Measurements from ENCODE around the gene SLC25A13.

SLC25A13 gene

DNA sequence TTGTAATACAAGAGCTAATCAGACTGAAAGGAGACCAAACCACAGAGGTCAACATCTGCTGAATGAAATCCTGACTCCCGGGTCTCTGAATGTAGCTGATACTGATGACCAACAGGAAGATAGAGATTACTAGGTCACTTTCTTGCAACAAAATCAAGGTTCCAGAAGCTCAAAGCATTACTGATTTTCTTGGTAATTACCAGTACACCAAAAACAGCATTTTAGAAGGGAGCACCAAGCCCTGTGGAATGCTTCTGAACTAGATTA is 177.7 kb downstream of the SLC25A13 start:
- DNase-seq: no peak

- DNase-seq: no peak
These were observed 178.2 kb downstream of the SLC25A13 start for GRCh38 chr7:96143495-96144259.

DNA sequence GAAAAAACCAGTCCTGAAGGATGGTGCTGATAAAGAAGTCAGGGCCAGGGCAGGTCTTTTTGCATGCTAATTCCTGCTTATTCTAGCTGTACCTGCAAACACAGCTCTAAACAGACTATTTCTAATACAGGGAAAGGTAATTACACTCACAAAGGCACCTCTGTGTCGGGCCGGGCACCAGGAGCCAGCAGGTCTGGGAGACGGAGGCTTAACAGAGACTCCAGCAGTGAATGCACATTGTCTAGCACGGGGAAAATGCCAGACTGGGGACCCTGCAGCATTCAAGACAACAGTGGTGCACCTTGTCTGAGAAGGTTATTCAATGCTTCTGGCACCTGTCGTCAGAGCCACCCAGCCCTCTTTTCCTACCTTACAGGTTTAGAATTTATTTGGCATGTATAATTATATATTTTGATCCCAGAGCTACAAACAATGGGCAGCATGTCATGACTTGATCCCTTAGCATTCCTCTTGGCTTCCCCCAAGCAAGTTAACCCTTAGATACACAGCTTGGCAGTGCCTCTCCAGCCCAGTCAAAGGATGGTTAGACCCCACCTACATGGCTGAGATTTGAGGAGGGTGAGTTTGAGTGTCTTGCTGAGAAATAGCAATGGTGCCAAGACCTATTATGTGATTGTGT is 185.2 kb downstream of the SLC25A13 start:
- no peak for DNase-seq

- DNase-seq: no peak
These were observed 186.7 kb downstream of the SLC25A13 start for GRCh38 chr7:96135241-96135640.

GRCh38 chr7:96131525-96131924 is 190.4 kb downstream of the SLC25A13 start:
- DNase-seq: peak; percentile 19

DNA sequence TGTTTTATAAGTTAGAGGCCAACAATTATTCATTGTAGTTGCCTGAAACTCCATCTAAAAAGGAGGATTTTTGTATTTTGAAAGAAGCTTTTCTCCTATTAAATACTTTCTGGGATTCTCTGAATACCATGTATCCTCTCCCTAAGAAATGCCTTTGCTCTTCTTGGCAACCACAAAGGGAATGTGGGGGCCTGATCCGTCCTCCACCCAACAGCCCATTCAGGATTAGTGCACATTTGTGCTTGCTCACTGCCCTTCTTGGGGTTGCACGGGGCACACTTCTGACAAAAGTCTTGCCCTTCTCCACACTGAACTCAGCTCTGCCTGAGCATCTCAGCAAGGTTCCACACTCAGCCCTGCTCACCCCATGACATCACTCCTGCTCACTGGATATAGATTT is 194.2 kb downstream of the SLC25A13 start:
- DNase-seq: no peak

GRCh38 chr7:96126382-96126781 is 195.5 kb downstream of the SLC25A13 start:
- no peak for DNase-seq

- DNase-seq: no peak
These were observed 199.2 kb downstream of the SLC25A13 start for GRCh38 chr7:96122746-96123145.

DNA sequence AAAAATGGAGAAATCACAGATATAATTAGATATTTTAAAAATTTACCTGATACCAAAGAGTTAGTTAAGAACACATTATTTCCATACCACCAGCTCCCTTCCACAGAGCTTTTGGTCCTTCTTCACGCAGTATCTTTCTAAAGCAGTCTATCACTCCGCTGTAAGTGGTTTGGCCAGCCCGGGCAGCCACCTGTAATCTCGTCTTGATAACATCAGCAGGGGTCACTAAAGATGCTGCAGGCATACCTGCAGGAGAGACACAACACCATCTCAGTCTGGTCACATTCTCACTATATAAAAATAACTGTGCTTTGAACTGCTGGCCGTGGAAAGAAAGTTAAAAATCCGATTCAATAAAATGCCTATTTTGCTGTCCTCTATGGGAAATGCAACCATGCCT is 200.1 kb downstream of the SLC25A13 start:
- DNase-seq: no peak

DNA sequence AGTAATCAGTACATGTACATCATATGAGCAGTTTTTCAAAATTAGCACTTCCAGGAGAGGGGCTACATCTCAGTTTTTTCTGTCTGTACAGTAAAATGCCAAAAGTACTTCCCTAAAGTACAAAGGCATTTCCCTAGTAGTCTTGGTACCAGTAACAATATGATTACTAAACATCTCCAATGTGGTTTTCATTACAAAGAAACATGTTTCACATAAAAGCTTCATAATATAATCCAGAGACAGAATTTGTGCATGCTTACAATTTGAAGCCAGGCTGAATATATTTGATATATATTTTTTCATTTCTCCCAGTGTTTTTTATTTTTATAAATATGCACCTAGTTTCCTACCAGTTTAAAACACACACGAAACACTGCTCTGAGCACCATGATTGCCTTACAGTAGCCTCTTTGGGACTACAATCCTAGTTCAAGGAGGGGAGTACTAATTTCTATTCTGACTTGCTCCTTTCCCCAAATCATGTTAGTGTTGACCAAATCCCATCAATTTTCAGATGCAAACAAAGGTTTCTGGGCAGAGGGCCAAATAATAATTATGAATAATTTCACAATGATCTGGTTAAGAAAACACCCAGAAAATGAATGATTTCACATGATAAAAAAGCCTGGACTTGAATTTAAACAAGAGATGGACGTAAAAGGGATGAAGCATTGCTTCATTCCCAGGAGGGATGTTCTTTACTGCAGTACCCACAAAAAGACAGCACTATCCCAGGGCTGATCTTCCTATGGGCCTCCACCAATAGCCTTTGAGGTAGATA is 201.3 kb downstream of the SLC25A13 start:
- DNase-seq: no peak

GRCh38 chr7:96118449-96119001 is 203.4 kb downstream of the SLC25A13 start:
- no peak for DNase-seq

DNA sequence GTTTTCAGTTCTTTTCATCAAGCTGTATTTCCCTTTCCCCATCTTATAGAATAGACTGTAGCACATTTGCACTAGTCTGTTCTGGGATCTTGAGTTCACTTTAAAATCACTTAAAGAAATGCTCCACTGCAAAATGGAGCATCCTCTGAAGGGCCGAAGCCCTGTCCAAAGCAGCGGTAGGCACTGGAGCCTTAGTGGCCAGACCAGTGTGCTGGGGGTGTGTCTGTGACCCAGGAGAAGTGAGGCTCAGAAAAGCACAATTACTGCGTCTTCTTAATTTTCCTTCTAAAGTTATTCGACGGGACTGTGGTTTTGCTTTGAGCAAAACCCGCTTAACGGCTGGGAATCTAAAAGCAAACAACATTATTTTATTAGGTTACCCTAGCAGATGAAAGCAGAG is 205.7 kb downstream of the SLC25A13 start:
- no peak for DNase-seq

GRCh38 chr7:96114190-96114589 is 207.7 kb downstream of the SLC25A13 start:
- DNase-seq: no peak

GRCh38 chr7:96111405-96111804 is 210.5 kb downstream of the SLC25A13 start:
- no peak for DNase-seq

DNA sequence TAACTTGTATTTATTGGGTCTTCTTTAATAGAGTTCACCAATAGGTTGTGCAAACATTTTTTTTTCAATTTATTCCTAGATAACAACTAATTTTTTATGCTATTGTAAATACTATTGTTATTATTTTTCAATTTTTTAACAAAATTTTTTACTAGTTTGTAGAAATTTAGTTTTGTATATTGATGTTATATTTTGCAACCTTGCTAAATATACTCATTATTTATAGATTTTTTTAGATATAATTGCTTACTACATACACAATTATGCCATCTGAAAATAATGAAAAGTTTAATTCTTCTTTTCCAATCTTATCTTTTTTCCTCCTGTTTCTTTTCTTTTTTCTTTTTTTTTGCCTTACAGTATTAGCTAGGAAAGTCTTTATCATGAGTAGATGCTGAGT is 216.9 kb downstream of the SLC25A13 start:
- no peak for DNase-seq

GRCh38 chr7:96102096-96102811 is 219.6 kb downstream of the SLC25A13 start:
- DNase-seq: no peak

- no peak for DNase-seq
These were observed 221.2 kb downstream of the SLC25A13 start for GRCh38 chr7:96100737-96101136.

DNA sequence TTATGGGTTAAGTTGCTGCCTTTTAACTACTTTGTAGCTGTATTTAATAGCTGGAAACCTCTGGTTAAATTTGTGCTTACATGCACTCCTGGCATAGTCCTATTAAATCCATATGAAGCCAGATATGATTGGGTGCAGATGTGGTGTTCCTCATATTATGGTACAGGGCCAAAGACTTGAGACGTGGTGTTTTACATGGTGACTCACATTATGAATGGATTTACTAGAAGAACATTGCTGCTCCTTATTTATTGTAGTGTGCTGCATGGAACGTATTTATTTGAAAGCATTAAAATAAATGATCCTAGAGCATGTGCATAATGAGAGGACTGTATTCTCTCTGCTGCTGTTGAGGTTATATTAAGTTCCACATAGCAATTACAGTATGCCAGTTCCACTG is 224.1 kb downstream of the SLC25A13 start:
- DNase-seq: peak; percentile 46

DNA sequence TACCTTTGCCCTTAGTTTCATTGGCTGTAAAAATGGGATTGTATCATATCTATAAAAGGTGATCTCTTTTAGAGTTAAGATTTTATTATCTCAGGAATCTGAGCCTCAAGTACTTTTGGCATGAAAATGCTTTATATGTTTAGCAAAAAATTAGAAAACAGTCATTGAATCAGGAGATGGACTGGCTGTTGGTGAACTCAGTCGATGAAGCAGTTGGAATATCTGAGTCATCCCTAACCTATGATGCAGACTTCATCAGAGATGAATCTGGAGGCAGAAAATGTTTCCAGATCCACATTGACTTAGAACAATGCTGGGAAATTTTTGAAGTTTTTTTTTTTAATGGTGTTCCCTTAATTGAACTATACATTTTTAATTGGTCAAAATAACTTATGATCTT is 228.5 kb downstream of the SLC25A13 start:
- DNase-seq: no peak

DNA sequence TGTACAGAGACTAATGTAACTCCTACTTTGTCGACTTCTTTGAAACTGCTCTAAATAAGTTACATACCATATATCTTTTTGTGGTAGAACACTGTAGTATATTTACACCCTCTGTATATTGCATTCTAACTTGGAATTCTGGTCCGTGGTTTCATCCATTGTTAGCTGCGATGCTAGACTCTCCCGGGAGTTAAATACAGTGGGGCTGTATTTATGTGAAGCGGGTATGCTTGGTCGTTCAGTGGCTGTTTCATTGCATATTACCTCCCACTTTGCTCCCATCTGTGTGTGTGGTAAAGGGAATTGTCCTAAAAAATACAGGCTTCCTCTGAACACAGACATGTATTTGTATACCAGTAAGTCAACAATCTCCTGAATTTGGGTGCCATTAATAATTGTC is 231.1 kb downstream of the SLC25A13 start:
- DNase-seq: no peak

DNA sequence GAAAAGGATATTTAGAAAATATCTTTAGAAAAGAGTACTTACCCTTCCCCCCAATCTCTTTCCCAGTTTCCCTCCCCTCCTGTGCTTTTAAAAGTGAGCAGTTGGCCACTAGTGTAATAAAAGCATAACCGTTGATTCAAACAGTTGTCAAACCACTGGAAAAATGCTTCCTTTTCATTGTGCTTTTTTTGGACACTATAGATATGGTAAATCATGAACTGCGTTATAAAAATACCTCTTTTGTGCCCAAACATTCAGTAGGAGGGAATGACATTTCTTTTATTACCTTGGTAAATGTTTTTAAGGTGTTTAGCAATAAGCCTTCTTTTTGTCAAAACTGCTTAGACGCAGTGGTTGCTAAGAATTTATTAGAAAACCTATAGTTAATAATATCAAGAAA is 232.4 kb downstream of the SLC25A13 start:
- DNase-seq: no peak

GRCh38 chr7:96088579-96088978 is 233.3 kb downstream of the SLC25A13 start:
- no peak for DNase-seq

GRCh38 chr7:96085953-96086352 is 235.9 kb downstream of the SLC25A13 start:
- DNase-seq: no peak
